Nephron (organoid): ENCODE results near the gene TTLL12.

Source experiments
- H3K27ac Mint-ChIP-seq, 3 experiments: 2 replicates each; pipeline ENCODE4 v1.8.0; 2020; ENCODE audit warnings: mixed read lengths in 3 of 3, mild to moderate bottlenecking in 2 of 3, moderate library complexity in 1 of 3
- H3K27me3 Mint-ChIP-seq: 2 replicates; pipeline ENCODE4 v1.8.0; 2021; ENCODE audit warnings: low read depth, mild to moderate bottlenecking, moderate library complexity, mixed read lengths
- H3K36me3 Mint-ChIP-seq: 2 replicates; pipeline ENCODE4 v1.8.0; 2020; ENCODE audit warnings: low read depth, mixed read lengths
- H3K4me1 Mint-ChIP-seq: 2 replicates; pipeline ENCODE4 v1.8.0; 2020; ENCODE audit warnings: mixed read lengths
- H3K4me3 Mint-ChIP-seq, 3 experiments: 2 replicates each; pipeline ENCODE4 v1.8.0; 2020; ENCODE audit warnings: mild to moderate bottlenecking in 3 of 3, mixed read lengths in 3 of 3, moderate library complexity in 2 of 3
- H3K9me3 Mint-ChIP-seq: 2 replicates; pipeline ENCODE4 v1.8.0; 2020; ENCODE audit warnings: mixed read lengths
- CTCF ChIP-seq, 3 experiments: fragments of 200-600 bp; sonication (generic); IDR thresholded peaks; one replicate each; pipeline ENCODE4 v1.5.0; 2021; ENCODE audit warnings: antibody characterized with exemption in 3 of 3; ENCODE audit not compliant: unreplicated experiment in 3 of 3

Gene TTLL12

DNA sequence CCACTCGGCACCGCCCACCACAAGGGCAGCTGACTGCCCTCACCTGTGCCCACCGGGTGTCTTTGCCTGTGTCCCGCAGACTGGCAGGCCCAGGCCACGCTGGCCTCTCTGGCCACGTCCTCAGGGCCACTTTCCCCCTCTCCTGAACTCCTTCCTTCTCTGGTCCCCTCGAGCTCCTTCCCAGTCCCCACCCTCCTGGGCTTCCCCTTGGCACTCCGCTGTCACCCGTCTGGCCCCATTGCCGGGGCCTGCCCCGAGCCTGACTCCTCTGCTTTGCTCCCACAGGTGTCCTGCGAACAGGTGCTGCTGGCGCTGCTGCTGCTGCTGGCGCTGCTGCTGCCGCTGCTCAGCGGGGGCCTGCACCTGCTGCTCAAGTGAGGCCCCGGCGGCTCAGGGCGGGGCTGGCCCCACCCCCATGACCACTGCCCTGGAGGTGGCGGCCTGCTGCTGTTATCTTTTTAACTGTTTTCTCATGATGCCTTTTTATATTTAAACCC is 58.0 kb downstream of the TTLL12 start:
- peaks cover 4% of the 10 kb centered on the region for H3K4me1 Mint-ChIP-seq
- TF ChIP-seq CTCF (IDR thresholded peaks at IDR 0.05; ENCODE audit: unreplicated experiment in 3 of 3): no peak
- no peaks in the 10 kb centered on the region for H3K9me3 Mint-ChIP-seq
- no peak overlapping the region for H3K27ac Mint-ChIP-seq
- H3K4me3 Mint-ChIP-seq: no peak overlapping the region
- H3K27me3 Mint-ChIP-seq: no peaks in the 10 kb centered on the region
- H3K36me3 Mint-ChIP-seq: peaks cover 7% of the 10 kb centered on the region

DNA sequence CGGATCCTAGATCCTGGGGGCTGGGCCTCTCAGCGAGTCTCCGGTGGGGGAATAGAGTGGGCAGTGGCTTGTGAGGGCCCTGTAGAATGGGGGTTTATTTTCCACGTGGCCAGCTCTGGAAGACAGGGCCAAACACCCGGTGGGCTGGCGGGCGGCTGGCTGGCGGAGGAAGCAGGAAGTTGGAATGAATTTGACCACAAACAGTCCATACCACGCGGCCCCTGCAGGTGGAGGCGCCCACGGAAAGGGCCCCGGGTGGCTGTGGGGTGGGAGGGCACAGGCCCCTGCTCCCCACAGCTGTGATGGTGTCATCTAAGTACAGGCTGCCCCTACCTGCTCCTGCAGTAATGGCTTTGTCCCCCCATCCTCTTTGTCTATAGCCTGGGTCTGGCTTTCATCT is 58.8 kb downstream of the TTLL12 start:
- H3K4me3 Mint-ChIP-seq: no peak overlapping the region
- no peak for TF ChIP-seq CTCF (IDR thresholded peaks at IDR 0.05; ENCODE audit: unreplicated experiment in 3 of 3)
- H3K36me3 Mint-ChIP-seq: no peaks in the 10 kb centered on the region
- no peaks in the 10 kb centered on the region for H3K9me3 Mint-ChIP-seq
- H3K27ac Mint-ChIP-seq: no peak overlapping the region
- H3K27me3 Mint-ChIP-seq: peaks cover 2% of the 10 kb centered on the region
- H3K4me1 Mint-ChIP-seq: peaks cover 4% of the 10 kb centered on the region

DNA sequence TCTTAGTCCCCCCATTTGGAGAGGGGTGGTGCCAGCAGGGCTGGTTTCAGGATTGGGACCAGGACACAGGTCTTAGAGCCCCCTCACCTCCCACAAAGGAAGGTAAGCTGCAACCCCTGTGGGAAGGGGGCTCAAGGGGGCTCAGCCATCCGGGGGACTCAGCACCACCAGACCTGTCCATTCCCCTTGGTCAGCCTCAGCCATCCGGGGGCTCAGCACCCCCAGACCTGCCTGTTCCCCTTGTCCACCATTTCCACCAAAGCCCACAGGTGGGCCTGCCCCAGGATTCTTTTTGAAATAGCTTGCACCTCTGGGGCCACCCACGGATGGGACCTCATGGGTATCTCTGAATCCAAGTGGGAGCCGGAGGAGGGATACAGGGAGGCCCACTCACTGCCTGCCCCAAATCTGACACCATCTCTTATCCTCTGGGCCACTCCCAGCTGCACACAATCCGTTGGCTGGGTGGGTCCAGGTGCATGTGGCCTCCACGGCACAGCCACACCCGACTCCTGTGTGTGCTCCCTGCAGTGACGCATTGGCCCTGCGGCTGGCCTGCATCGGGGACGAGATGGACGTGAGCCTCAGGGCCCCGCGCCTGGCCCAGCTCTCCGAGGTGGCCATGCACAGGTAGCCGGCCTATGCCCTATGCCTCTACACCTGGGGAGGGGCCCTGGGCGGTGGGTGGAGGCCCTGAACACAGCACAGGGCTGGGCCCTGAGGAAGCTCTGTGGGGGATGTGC is 59.6 kb downstream of the TTLL12 start:
- Mint-ChIP-seq H3K4me3 (no peak overlapping the region), H3K9me3 (no peaks in the 10 kb centered on the region), H3K36me3 (no peaks in the 10 kb centered on the region), H3K27me3 (peaks cover 8% of the 10 kb centered on the region), H3K27ac (peak overlapping the region in 1 of 3 experiments; percentile 76), H3K4me1 (peaks cover 4% of the 10 kb centered on the region)
- no peak for TF ChIP-seq CTCF (IDR thresholded peaks at IDR 0.05; ENCODE audit: unreplicated experiment in 3 of 3)

DNA sequence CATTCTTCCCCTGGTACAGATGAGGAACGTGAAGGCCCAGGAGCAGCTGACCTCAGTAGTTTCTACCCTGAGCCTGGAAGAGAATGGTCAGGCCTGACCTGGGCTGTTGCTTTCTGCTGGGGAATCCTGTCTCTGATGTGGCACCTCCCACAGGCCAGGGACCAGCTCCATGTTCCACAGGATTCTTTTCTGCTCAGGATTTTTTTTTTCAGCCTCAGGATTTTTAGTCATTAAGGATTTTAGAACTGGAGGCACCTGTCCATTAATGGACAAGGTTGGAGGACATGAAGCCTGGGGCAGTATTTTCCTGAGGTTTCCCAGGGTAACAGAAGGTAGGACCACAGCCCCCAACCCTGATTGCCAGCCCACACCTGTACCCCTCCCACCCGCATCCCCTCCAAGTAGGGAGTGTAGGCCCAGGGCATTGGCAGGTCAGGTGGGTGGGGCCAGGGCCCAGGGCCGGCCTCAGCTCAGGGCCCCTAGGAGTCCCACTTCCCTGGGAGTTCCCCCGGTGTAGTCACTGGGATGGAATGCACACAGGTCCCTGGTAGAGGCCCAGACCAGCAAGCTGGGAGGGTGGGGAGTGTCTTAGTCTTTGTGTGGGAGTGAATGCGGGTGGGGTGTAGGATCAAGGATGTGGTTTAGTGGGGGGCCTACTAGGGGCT is 60.3 kb downstream of the TTLL12 start:
- Mint-ChIP-seq H3K4me1 (peaks cover 4% of the 10 kb centered on the region), H3K4me3 (no peak overlapping the region), H3K27ac (peak overlapping the region in 1 of 3 experiments; percentile 76), H3K27me3 (peaks cover 8% of the 10 kb centered on the region), H3K9me3 (no peaks in the 10 kb centered on the region), H3K36me3 (no peaks in the 10 kb centered on the region)
- no peak for TF ChIP-seq CTCF (IDR thresholded peaks at IDR 0.05; ENCODE audit: unreplicated experiment in 3 of 3)

GRCh38 chr22:43118953-43119458 is 67.9 kb downstream of the TTLL12 start:
- Mint-ChIP-seq H3K36me3 (no peaks in the 10 kb centered on the region), H3K9me3 (no peaks in the 10 kb centered on the region), H3K27ac (no peak overlapping the region), H3K4me1 (no peaks in the 10 kb centered on the region), H3K4me3 (no peak overlapping the region), H3K27me3 (peaks cover 34% of the 10 kb centered on the region)
- TF ChIP-seq CTCF (IDR thresholded peaks at IDR 0.05; ENCODE audit: unreplicated experiment in 3 of 3): no peak
